GM23338 (cell line): ENCODE measurements around the gene ACOXL. TPM values are rescaled to one million over a fixed set of nuclear protein-coding genes. Genes with fewer than 3 reads are reported as not detected.

Source experiments
- ATAC-seq: fragments of 200-7000 bp; cut with Tn5 transposase; 3 replicates; pipeline ENCODE4 v1.9.1; 2020
- DNase-seq: peaks from one replicate; pipeline ENCODE4 v3.0.0-alpha.2; 2015; ENCODE audit warnings: low spot score
- H2AFZ ChIP-seq: fragments of 200-600 bp; sonication (generic); 2 replicates; pipeline ENCODE4 v1.8.0; 2016; ENCODE audit warnings: antibody characterized with exemption, mild to moderate bottlenecking, moderate library complexity
- H3F3A ChIP-seq: fragments of 200-600 bp; sonication (generic); replicated peaks from 2 replicates; pipeline ENCODE4 v1.8.0; 2017; ENCODE audit warnings: antibody characterized with exemption, mixed run types, low read depth
- H3K27ac ChIP-seq: fragments of 200-600 bp; sonication (generic); 2 replicates; pipeline ENCODE4 v1.6.1; 2016; ENCODE audit warnings: low read depth
- H3K27me3 ChIP-seq: fragments of 200-600 bp; sonication (generic); 2 replicates; pipeline ENCODE4 v1.8.0; 2016; ENCODE audit warnings: mild to moderate bottlenecking, mixed run types, moderate library complexity; ENCODE audit not compliant: insufficient read depth
- H3K36me3 ChIP-seq: fragments of 200-600 bp; sonication (generic); 2 replicates; pipeline ENCODE4 v1.8.0; 2016; ENCODE audit warnings: mild to moderate bottlenecking; ENCODE audit not compliant: insufficient read depth
- H3K4me1 ChIP-seq: fragments of 200-600 bp; sonication (generic); 2 replicates; pipeline ENCODE4 v1.8.0; 2016; ENCODE audit warnings: mild to moderate bottlenecking, moderate library complexity; ENCODE audit not compliant: insufficient read depth
- H3K4me2 ChIP-seq: fragments of 200-600 bp; sonication (generic); 2 replicates; pipeline ENCODE4 v1.7.1; 2017; ENCODE audit warnings: mixed run types
- H3K4me3 ChIP-seq: fragments of 200-600 bp; sonication (generic); 2 replicates; pipeline ENCODE4 v1.6.1; 2016; ENCODE audit warnings: mixed run types
- H3K79me2 ChIP-seq: fragments of 200-600 bp; sonication (generic); replicated peaks from 2 replicates; pipeline ENCODE4 v1.8.0; 2017; ENCODE audit warnings: mild to moderate bottlenecking; ENCODE audit not compliant: insufficient read depth
- H3K9me2 ChIP-seq: fragments of 200-600 bp; sonication (generic); 2 replicates; pipeline ENCODE4 v1.8.0; 2017; ENCODE audit not compliant: insufficient read depth
- H4K20me1 ChIP-seq: fragments of 200-600 bp; sonication (generic); replicated peaks from 2 replicates; pipeline ENCODE4 v1.8.0; 2017; ENCODE audit warnings: mild to moderate bottlenecking; ENCODE audit not compliant: insufficient read depth
- H3K27ac Mint-ChIP-seq: 2 replicates; pipeline ENCODE4 v1.8.0; 2020; ENCODE audit warnings: inconsistent platforms, mild to moderate bottlenecking, moderate library complexity, mixed read lengths
- H3K27me3 Mint-ChIP-seq: 3 replicates; pipeline ENCODE4 v1.8.0; 2022; ENCODE audit warnings: low read depth, mild to moderate bottlenecking, moderate library complexity, mixed read lengths, inconsistent platforms; ENCODE audit not compliant: insufficient read depth, poor library complexity
- H3K36me3 Mint-ChIP-seq: 3 replicates; pipeline ENCODE4 v1.8.0; 2021; ENCODE audit warnings: low read depth, mild to moderate bottlenecking, inconsistent platforms, moderate library complexity, mixed read lengths
- H3K4me1 Mint-ChIP-seq: 3 replicates; pipeline ENCODE4 v1.8.0; 2020; ENCODE audit warnings: mild to moderate bottlenecking, inconsistent platforms, mixed read lengths
- H3K4me3 Mint-ChIP-seq: 3 replicates; pipeline ENCODE4 v1.8.0; 2021; ENCODE audit warnings: moderate library complexity, mild to moderate bottlenecking, inconsistent platforms, mixed read lengths
- H3K9me3 Mint-ChIP-seq: 3 replicates; pipeline ENCODE4 v1.8.0; 2020; ENCODE audit warnings: moderate library complexity, mild to moderate bottlenecking, inconsistent platforms, mixed read lengths
- CTCF ChIP-seq, 2 experiments: fragments of 200-600 bp in 1 of 2; sonication (generic) in 1 of 2; conservative IDR thresholded peaks; 2 replicates each; pipeline versions ENCODE4 v1.5.1 to v1.6.1; 2016 to 2017; ENCODE audit warnings: antibody characterized with exemption in 2 of 2, low read depth in 2 of 2, mild to moderate bottlenecking in 2 of 2, moderate library complexity in 1 of 2
- EZH2phosphoT487 ChIP-seq: fragments of 200-600 bp; sonication (generic); IDR thresholded peaks from one replicate; pipeline ENCODE4 v1.8.1; 2018; ENCODE audit warnings: antibody characterized with exemption; ENCODE audit not compliant: unreplicated experiment
- NANOG ChIP-seq: IDR thresholded peaks from 2 replicates; pipeline ENCODE4 v1.6.1; 2016; ENCODE audit warnings: antibody characterized with exemption, borderline replicate concordance
- STAT1 ChIP-seq: IDR thresholded peaks from one replicate; pipeline ENCODE4 v1.6.1; 2016; ENCODE audit warnings: antibody characterized with exemption; ENCODE audit not compliant: unreplicated experiment
- ZNF331 ChIP-seq: fragments of 250-450 bp; sonication (Bioruptor Pico); IDR thresholded peaks from 2 replicates; pipeline ENCODE4 v1.5.0; 2020; ENCODE audit warnings: low read depth, mild to moderate bottlenecking, moderate library complexity
- polyA plus RNA-seq: library from polyadenylated mRNA; unstranded; fragments of >200 nt; fragmentation: Nextera tagmentation; extraction: Ambion mirVana; gene quantifications from 2 replicates; pipeline ENCODE4 v1.2.1, GENCODE V29; 2016
- total RNA-seq: library from RNA; depleted of rRNA; stranded (reverse); fragments of >200 nt; shearing (Covaris generic); gene quantifications from 2 replicates; pipeline ENCODE4 v1.2.3, GENCODE V29; 2014
- TF ChIP-seq, protein P1 (sequence below): IDR thresholded peaks from one replicate; pipeline ENCODE4 v1.6.1; 2018; ENCODE audit warnings: antibody characterized with exemption; ENCODE audit not compliant: unreplicated experiment

Gene ACOXL
- total and polyA plus RNA-seq, 2 experiments from 2014 or later: 9.0 to 14.7 TPM

GRCh38 chr2:110832740-110833139 is 100.4 kb downstream of the ACOXL start:
- H3K36me3 ChIP-seq: no peaks in the 10 kb centered on the region
- H3K4me3 ChIP-seq: no peak overlapping the region
- Mint-ChIP-seq H3K27ac (no peak overlapping the region), H3K4me1 (peaks cover 47% of the 10 kb centered on the region), H3K9me3 (no peaks in the 10 kb centered on the region), H3K4me3 (no peak overlapping the region), H3K36me3 (peaks cover 3% of the 10 kb centered on the region; the same call in 1 of the 3 replicates), H3K27me3 (no peaks in the 10 kb centered on the region)
- no peak for TF ChIP-seq STAT1
- TF ChIP-seq EZH2phosphoT487: no peak
- peak; percentile 35 to 41; a peak in 2 of 4 replicates for TF ChIP-seq CTCF (conservative IDR thresholded peaks at IDR 0.05; ENCODE audit: low read depth in 2 of 2)
- no peak for TF ChIP-seq ZNF331 (CRISPR knock-in tag)
- no peaks in the 10 kb centered on the region for H3K9me2 ChIP-seq
- no peaks in the 10 kb centered on the region for H4K20me1 ChIP-seq
- H3K4me2 ChIP-seq: no peak overlapping the region
- H3K79me2 ChIP-seq: no peaks in the 10 kb centered on the region
- no peaks in the 10 kb centered on the region for H3K27me3 ChIP-seq
- no peak overlapping the region for H2AFZ ChIP-seq
- DNase-seq: no peak
- peaks cover 49% of the 10 kb centered on the region for H3K4me1 ChIP-seq
- peaks cover 10% of the 10 kb centered on the region; the same call in 1 of the 2 replicates for H3F3A ChIP-seq
- ATAC-seq: no peak
- no peak overlapping the region for H3K27ac ChIP-seq

- DNase-seq: peak; percentile 49
These were observed 101.9 kb downstream of the ACOXL start for GRCh38 chr2:110834134-110834827.

More at GRCh38 chr2:110834134-110834827, 101.9 kb downstream of the ACOXL start:
- no peaks in the 10 kb centered on the region for H3K27me3 ChIP-seq
- peak; percentile 19 for ATAC-seq
- H3K79me2 ChIP-seq: no peaks in the 10 kb centered on the region
- peak overlapping the region; percentile 68 for H3K4me2 ChIP-seq
- no peak overlapping the region for H3K4me3 Mint-ChIP-seq
- no peaks in the 10 kb centered on the region for H3K9me2 ChIP-seq
- H3K36me3 ChIP-seq: no peaks in the 10 kb centered on the region
- TF ChIP-seq, protein P1, sequence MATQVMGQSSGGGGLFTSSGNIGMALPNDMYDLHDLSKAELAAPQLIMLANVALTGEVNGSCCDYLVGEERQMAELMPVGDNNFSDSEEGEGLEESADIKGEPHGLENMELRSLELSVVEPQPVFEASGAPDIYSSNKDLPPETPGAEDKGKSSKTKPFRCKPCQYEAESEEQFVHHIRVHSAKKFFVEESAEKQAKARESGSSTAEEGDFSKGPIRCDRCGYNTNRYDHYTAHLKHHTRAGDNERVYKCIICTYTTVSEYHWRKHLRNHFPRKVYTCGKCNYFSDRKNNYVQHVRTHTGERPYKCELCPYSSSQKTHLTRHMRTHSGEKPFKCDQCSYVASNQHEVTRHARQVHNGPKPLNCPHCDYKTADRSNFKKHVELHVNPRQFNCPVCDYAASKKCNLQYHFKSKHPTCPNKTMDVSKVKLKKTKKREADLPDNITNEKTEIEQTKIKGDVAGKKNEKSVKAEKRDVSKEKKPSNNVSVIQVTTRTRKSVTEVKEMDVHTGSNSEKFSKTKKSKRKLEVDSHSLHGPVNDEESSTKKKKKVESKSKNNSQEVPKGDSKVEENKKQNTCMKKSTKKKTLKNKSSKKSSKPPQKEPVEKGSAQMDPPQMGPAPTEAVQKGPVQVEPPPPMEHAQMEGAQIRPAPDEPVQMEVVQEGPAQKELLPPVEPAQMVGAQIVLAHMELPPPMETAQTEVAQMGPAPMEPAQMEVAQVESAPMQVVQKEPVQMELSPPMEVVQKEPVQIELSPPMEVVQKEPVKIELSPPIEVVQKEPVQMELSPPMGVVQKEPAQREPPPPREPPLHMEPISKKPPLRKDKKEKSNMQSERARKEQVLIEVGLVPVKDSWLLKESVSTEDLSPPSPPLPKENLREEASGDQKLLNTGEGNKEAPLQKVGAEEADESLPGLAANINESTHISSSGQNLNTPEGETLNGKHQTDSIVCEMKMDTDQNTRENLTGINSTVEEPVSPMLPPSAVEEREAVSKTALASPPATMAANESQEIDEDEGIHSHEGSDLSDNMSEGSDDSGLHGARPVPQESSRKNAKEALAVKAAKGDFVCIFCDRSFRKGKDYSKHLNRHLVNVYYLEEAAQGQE: no peak
- TF ChIP-seq NANOG: peak; percentile 72
- peaks cover 10% of the 10 kb centered on the region; the same call in 1 of the 2 replicates for H3F3A ChIP-seq
- H3K27ac Mint-ChIP-seq: no peak overlapping the region
- no peak overlapping the region for H2AFZ ChIP-seq
- H3K4me3 ChIP-seq: peak overlapping the region; percentile 31
- H3K4me1 ChIP-seq: peaks cover 65% of the 10 kb centered on the region
- H3K27me3 Mint-ChIP-seq: no peaks in the 10 kb centered on the region
- no peaks in the 10 kb centered on the region for H3K9me3 Mint-ChIP-seq
- H4K20me1 ChIP-seq: no peaks in the 10 kb centered on the region
- peaks cover 63% of the 10 kb centered on the region for H3K4me1 Mint-ChIP-seq
- H3K27ac ChIP-seq: peak overlapping the region; percentile 74
- no peaks in the 10 kb centered on the region; the same call in 2 of the 3 replicates for H3K36me3 Mint-ChIP-seq
